OCI-LY1 (cell line): Measurements from ENCODE around the gene GOLGA6L6.
"Not testable (repeated sequence)": the region's sequence is repeated elsewhere in the genome, so short reads cannot be mapped to it uniquely, and the experiment has no call there.

Source experiments
- H2AFZ ChIP-seq: fragments of 200-600 bp; sonication (generic), shearing (Covaris generic); 2 replicates; pipeline ENCODE4 v1.6.0; 2014; ENCODE audit warnings: antibody characterized with exemption, mild to moderate bottlenecking, low read length
- H3F3A ChIP-seq: fragments of 200-600 bp; sonication (generic), shearing (Covaris generic); 2 replicates; pipeline ENCODE4 v1.6.0; 2014; ENCODE audit warnings: mild to moderate bottlenecking, antibody characterized with exemption, low read length, moderate library complexity; ENCODE audit not compliant: insufficient read depth
- H3K27ac ChIP-seq: fragments of 200-600 bp; sonication (generic); 2 replicates; pipeline ENCODE4 v1.5.1; 2014; ENCODE audit warnings: low read length, mixed run types, mild to moderate bottlenecking, low read depth; ENCODE audit not compliant: poor library complexity, severe bottlenecking
- H3K27me3 ChIP-seq: fragments of 200-600 bp; sonication (generic); 2 replicates; pipeline ENCODE4 v1.6.0; 2014; ENCODE audit warnings: antibody characterized with exemption, mild to moderate bottlenecking, low read length, moderate library complexity; ENCODE audit not compliant: insufficient read depth
- H3K36me3 ChIP-seq: fragments of 200-600 bp; sonication (generic); 2 replicates; pipeline ENCODE4 v1.6.1; 2014; ENCODE audit warnings: mild to moderate bottlenecking, antibody characterized with exemption, low read length, moderate library complexity, mixed read lengths; ENCODE audit not compliant: insufficient read depth
- H3K4me1 ChIP-seq: fragments of 200-600 bp; sonication (generic); 2 replicates; pipeline ENCODE4 v1.5.1; 2014; ENCODE audit warnings: mild to moderate bottlenecking, low read length, moderate library complexity; ENCODE audit not compliant: insufficient read depth, severe bottlenecking
- H3K4me2 ChIP-seq: fragments of 200-600 bp; sonication (generic), shearing (Covaris generic); 2 replicates; pipeline ENCODE4 v1.6.1; 2014; ENCODE audit warnings: low read length
- H3K4me3 ChIP-seq: fragments of 200-600 bp; sonication (generic); 2 replicates; pipeline ENCODE4 v1.5.1; 2014; ENCODE audit warnings: low read length, low read depth, mild to moderate bottlenecking, mixed read lengths; ENCODE audit not compliant: poor library complexity, severe bottlenecking
- H3K79me2 ChIP-seq: fragments of 200-600 bp; shearing (Covaris generic); 2 replicates; pipeline ENCODE4 v1.6.1; 2016; ENCODE audit warnings: mixed run types, low read length, mixed read lengths; ENCODE audit not compliant: insufficient read depth
- H3K9ac ChIP-seq: fragments of 200-600 bp; sonication (generic), shearing (Covaris generic); 2 replicates; pipeline ENCODE4 v1.6.1; 2014; ENCODE audit warnings: mild to moderate bottlenecking, low read length, mixed read lengths
- H3K9me2 ChIP-seq: fragments of 200-600 bp; sonication (generic), shearing (Covaris generic); 2 replicates; pipeline ENCODE4 v1.6.1; 2014; ENCODE audit warnings: low read depth, mild to moderate bottlenecking, low read length, mixed read lengths
- H3K9me3 ChIP-seq: fragments of 200-600 bp; shearing (Covaris generic); 2 replicates; pipeline ENCODE4 v1.6.1; 2014; ENCODE audit warnings: low read length, mixed read lengths
- H4K20me1 ChIP-seq: fragments of 200-600 bp; sonication (generic), shearing (Covaris generic); 2 replicates; pipeline ENCODE4 v1.6.0; 2016; ENCODE audit warnings: mild to moderate bottlenecking, low read length; ENCODE audit not compliant: insufficient read depth

The GOLGA6L6 gene

DNA sequence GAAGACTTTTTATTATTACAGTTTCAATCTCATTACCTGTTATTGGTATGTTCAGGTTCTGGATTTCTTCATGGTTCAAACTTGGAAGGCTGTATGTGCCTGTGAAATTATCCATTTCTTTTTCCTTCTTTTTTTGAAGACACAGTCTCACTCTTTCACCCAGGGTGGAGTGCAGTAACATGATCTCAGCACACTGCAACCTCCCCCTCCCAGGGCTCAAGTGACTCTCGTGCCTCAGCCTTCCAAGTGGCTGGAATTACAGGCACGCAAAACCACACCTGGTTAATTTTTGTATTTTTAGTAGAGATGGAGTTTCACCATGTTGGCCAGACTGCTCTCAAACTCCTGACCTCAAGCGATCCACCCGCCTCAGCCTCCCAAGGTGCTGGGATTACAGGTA, 52.3 kb downstream of the GOLGA6L6 start:
- not testable (repeated sequence) for H3K4me3 ChIP-seq, H3K36me3 ChIP-seq, H3K9me3 ChIP-seq, H3K9me2 ChIP-seq, H3K27ac ChIP-seq, H3K27me3 ChIP-seq, H4K20me1 ChIP-seq, H3K79me2 ChIP-seq, H3K4me1 ChIP-seq, H2AFZ ChIP-seq, H3F3A ChIP-seq, H3K4me2 ChIP-seq, H3K9ac ChIP-seq
